ENCODE measurements around the gene FAM120B.

The FAM120B gene

GRCh38 chr6:170287371-170287876, 19.1 kb upstream of the FAM120B start:
- DNase-seq: no peak

GRCh38 chr6:170288091-170288631, 18.4 kb upstream of the FAM120B start:
- DNase-seq: no peak

GRCh38 chr6:170288852-170289179, 17.7 kb upstream of the FAM120B start:
- no peak for DNase-seq

GRCh38 chr6:170289180-170289931, 17.2 kb upstream of the FAM120B start:
- no peak for DNase-seq

- no peak for DNase-seq
Measured at GRCh38 chr6:170289951-170290295, 16.6 kb upstream of the FAM120B start.

GRCh38 chr6:170290296-170291128, 16.0 kb upstream of the FAM120B start, which contains the start of gene DLL1:
Gene DLL1 (minus strand): TSS chr6:170291078. CDS start chr6:170290139, 939 bp downstream.
- peak; percentile 67 for DNase-seq

GRCh38 chr6:170291271-170292110, 15.1 kb upstream of the FAM120B start:
- peak; percentile 75 for DNase-seq

- DNase-seq: no peak
Measured at GRCh38 chr6:170292111-170292406, 14.5 kb upstream of the FAM120B start.

- no peak for DNase-seq
Measured at GRCh38 chr6:170292407-170293158, 14.0 kb upstream of the FAM120B start.

- DNase-seq: no peak
Measured at GRCh38 chr6:170293341-170294231, 13.0 kb upstream of the FAM120B start.

GRCh38 chr6:170294298-170294730, 12.2 kb upstream of the FAM120B start:
- DNase-seq: no peak

- DNase-seq: no peak
Measured at GRCh38 chr6:170294813-170295509, 11.6 kb upstream of the FAM120B start.

- DNase-seq: no peak
Measured at GRCh38 chr6:170295510-170296422, 10.8 kb upstream of the FAM120B start.

- no peak for DNase-seq
Measured at GRCh38 chr6:170296423-170296745, 10.2 kb upstream of the FAM120B start.

GRCh38 chr6:170296746-170297575, 9.6 kb upstream of the FAM120B start:
- no peak for DNase-seq

- DNase-seq: no peak
Measured at GRCh38 chr6:170297576-170298330, 8.8 kb upstream of the FAM120B start.

GRCh38 chr6:170298688-170299087, 7.9 kb upstream of the FAM120B start:
- no peak for DNase-seq

GRCh38 chr6:170301184-170301583, 5.4 kb upstream of the FAM120B start:
- DNase-seq: no peak

Measured in femur (tissue), 1 donor.